Fibroblast of lung (primary cell): ENCODE measurements around the gene NCKAP5.

Experiments used
- CTCF ChIP-seq, 2 donors: IDR thresholded peaks in 1 of 2; conservative IDR thresholded peaks in 1 of 2; 1 replicate in 1 of 2; 2 replicates in 1 of 2; pipeline ENCODE4 v1.5.1; 2011 to 2012; ENCODE audit warnings: low read length in 2 of 2, control low read depth in 1 of 2, inconsistent platforms in 1 of 2, low read depth in 1 of 2, mild to moderate bottlenecking in 1 of 2
- EZH2 ChIP-seq: IDR thresholded peaks from 2 replicates; pipeline ENCODE4 v1.5.1; 2012; ENCODE audit warnings: low read length, control low read depth, mild to moderate bottlenecking; ENCODE audit errors: missing control alignments

GRCh38 chr2:133522204-133522603 lies 46.1 kb downstream of the NCKAP5 start:
- TF ChIP-seq CTCF (conservative IDR thresholded peaks at IDR 0.05 in 1 of 2, IDR thresholded peaks at IDR 0.05 in 1 of 2; ENCODE audit: low read depth in 1 of 2, low read length in 2 of 2) (no peak), EZH2 (no peak)
